ENCODE data around the gene TMBIM1. TPM values are rescaled to one million over a fixed set of nuclear protein-coding genes. Genes with fewer than 3 reads are reported as not detected.

The TMBIM1 gene
- total and polyA plus RNA-seq, 9 of the 15 experiments (the other 6 are each of a cell fraction or from before 2014, with no cell fraction given): 14.2 to 105 (median 47.0) TPM

- Histone ChIP-seq H4K20me1 (replicated peaks; ENCODE audit: control insufficient read depth, insufficient read depth, low read length) (0 out of 2 replicates have a peak, but pooled peaks cover 8% of the 10 kb centered on the region), H3K9me3 (replicated peaks; ENCODE audit: control insufficient read depth, insufficient read depth, low read depth, low read length) (no peaks in the 10 kb centered on the region), H3K36me3 (ENCODE audit: control insufficient read depth, insufficient read depth, low read length) (peaks cover 53% of the 10 kb centered on the region), H3K4me2 (ENCODE audit: insufficient read depth, low read length) (peak overlapping the region; percentile 89), H3K4me1 (replicated peaks in 1 of 2; ENCODE audit: control insufficient read depth in 2 of 2, insufficient read depth in 2 of 2, low read length in 2 of 2) (peaks cover 4 to 25% of the 10 kb centered on the region in 2 experiments; a peak in 3 of 5 replicates), H3K4me3 (peak overlapping the region; percentile 73), H3K9me1 (ENCODE audit: control insufficient read depth, insufficient read depth, low read length) (no peaks in the 10 kb centered on the region), H3K79me2 (ENCODE audit: control insufficient read depth, insufficient read depth, low read length) (peaks cover 25% of the 10 kb centered on the region), H2AFZ (ENCODE audit: low read depth, low read length) (no peak overlapping the region), H3K27ac (ENCODE audit: extremely low read depth, low read depth, low read length) (no peak overlapping the region; the same call in 1 of the 3 replicates), H3K27me3 (ENCODE audit: control insufficient read depth in 2 of 2, insufficient read depth in 2 of 2, low read length in 2 of 2) (no peaks in the 10 kb centered on the region), H3K9ac (ENCODE audit: insufficient read depth in 1 of 2, low read depth in 2 of 2, low read length in 2 of 2) (peak overlapping the region; percentile 71 to 96; a peak in 3 of 4 replicates)
- no peak for TF ChIP-seq E2F3 (CRISPR knock-in tag; IDR thresholded peaks at IDR 0.05)
- 0 out of 2 replicates have a peak, but pooled peaks have one; percentile 27 for TF ChIP-seq SP1 (CRISPR knock-in tag; IDR thresholded peaks at IDR 0.05)
- FAIRE-seq (no peak), ATAC-seq (no peak), DNase-seq (ENCODE audit: extremely low read depth in 1 of 4, low spot score in 3 of 4) (no peak)
- in situ Hi-C loops (cut with MboI): no loop called here
- intact Hi-C loops (cut with micrococcal nuclease): loop anchor here (10.0 kb wide), 1 partner anchor 373 kb away; no protein-coding TSS in a partner anchor
- BruUV-seq (replicated peaks): no TSS peak
- ChIA-PET CTCF (ENCODE audit: low intra/inter-chr PET ratio) (no interaction called here), POLR2A (interaction anchor here (0.6 to 1.5 kb wide), 9 partner anchors 11 to 378 kb away, joined by 3 to 6 read pairs (median 3); partner anchors contain the start of gene GPBAR1)
- WGBS (ENCODE audit: insufficient coverage, low coverage, missing lambda C conversion rate): 6% methylated on average over 4 of the region's 4 CpGs
Measured at GRCh38 chr2:218271487-218271797, 20.9 kb downstream of the TMBIM1 start.

- BruUV-seq (replicated peaks): TSS peak; percentile 58
- intact Hi-C loops (cut with micrococcal nuclease): loop anchor here (10.0 kb wide), 1 partner anchor 374 kb away; no protein-coding TSS in a partner anchor
Measured at GRCh38 chr2:218270721-218271486, 21.4 kb downstream of the TMBIM1 start.

More at GRCh38 chr2:218270721-218271486, 21.4 kb downstream of the TMBIM1 start:
- H3K9me3 ChIP-seq (replicated peaks; ENCODE audit: control insufficient read depth, insufficient read depth, low read depth, low read length): no peaks in the 10 kb centered on the region
- peak overlapping the region; percentile 14 for H2AFZ ChIP-seq (ENCODE audit: low read depth, low read length)
- TF ChIP-seq YBX1 (IDR thresholded peaks at IDR 0.05) (no peak), BCL6 (CRISPR knock-in tag; IDR thresholded peaks at IDR 0.05) (no peak), SP1 (CRISPR knock-in tag; IDR thresholded peaks at IDR 0.05) (no peak), E2F6 (IDR thresholded peaks at IDR 0.05; ENCODE audit: borderline replicate concordance in 1 of 2, extremely low read depth in 1 of 2, insufficient read depth in 1 of 2, insufficient read length in 1 of 2, low read depth in 1 of 2, low read length in 1 of 2, poor library complexity in 1 of 2, severe bottlenecking in 1 of 2) (peak in 1 of 2 experiments; percentile 4), ESRRA (IDR thresholded peaks at IDR 0.05; ENCODE audit: borderline replicate concordance, low read depth) (peak; percentile 79), SAP30 (IDR thresholded peaks at IDR 0.05; ENCODE audit: borderline replicate concordance, insufficient read depth, low read depth, low read length, poor library complexity, severe bottlenecking) (peak; percentile 14), ZNF778 (CRISPR knock-in tag; IDR thresholded peaks at IDR 0.05) (no peak)
- in situ Hi-C loops (cut with MboI): no loop called here
- no peak for ATAC-seq
- H3K4me3 ChIP-seq: peak overlapping the region; percentile 73
- no peak for DNase-seq (ENCODE audit: extremely low read depth in 1 of 4, low spot score in 3 of 4)
- 0% methylated on average over 18 of the region's 23 CpGs for WGBS (ENCODE audit: insufficient coverage, low coverage, missing lambda C conversion rate)
- peaks cover 53% of the 10 kb centered on the region for H3K36me3 ChIP-seq (ENCODE audit: control insufficient read depth, insufficient read depth, low read length)
- ChIA-PET POLR2A (interaction anchor here (0.6 to 1.5 kb wide), 11 partner anchors 9 to 249 kb away, joined by 3 to 6 read pairs (median 3); no protein-coding TSS in a partner anchor), CTCF (ENCODE audit: low intra/inter-chr PET ratio) (interaction anchor here (1.3 kb wide), 1 partner anchor 30 kb away, joined by 5 read pairs; no protein-coding TSS in a partner anchor)
- H3K9me1 ChIP-seq (ENCODE audit: control insufficient read depth, insufficient read depth, low read length): no peaks in the 10 kb centered on the region
- peak overlapping the region; percentile 89 for H3K4me2 ChIP-seq (ENCODE audit: insufficient read depth, low read length)
- H3K79me2 ChIP-seq (ENCODE audit: control insufficient read depth, insufficient read depth, low read length): peaks cover 25% of the 10 kb centered on the region
- peak overlapping the region; percentile 71 to 96 for H3K9ac ChIP-seq (ENCODE audit: insufficient read depth in 1 of 2, low read depth in 2 of 2, low read length in 2 of 2)
- peak overlapping the region; percentile 70 for H3K27ac ChIP-seq (ENCODE audit: extremely low read depth, low read depth, low read length)
- H4K20me1 ChIP-seq (replicated peaks; ENCODE audit: control insufficient read depth, insufficient read depth, low read length): 0 out of 2 replicates have a peak, but pooled peaks cover 8% of the 10 kb centered on the region
- no peaks in the 10 kb centered on the region for H3K27me3 ChIP-seq (ENCODE audit: control insufficient read depth in 2 of 2, insufficient read depth in 2 of 2, low read length in 2 of 2)
- FAIRE-seq: no peak
- peaks cover 4 to 25% of the 10 kb centered on the region in 2 experiments; a peak in 3 of 5 replicates for H3K4me1 ChIP-seq (replicated peaks in 1 of 2; ENCODE audit: control insufficient read depth in 2 of 2, insufficient read depth in 2 of 2, low read length in 2 of 2)
